ENCODE results near the gene FGF18.
A peak's percentile ranks its signal among the peaks of the same experiment; 100 is the strongest.
"Not testable (repeated sequence)": the region's sequence is repeated elsewhere in the genome, so short reads cannot be mapped to it uniquely, and the experiment has no call there.

Gene FGF18

DNA sequence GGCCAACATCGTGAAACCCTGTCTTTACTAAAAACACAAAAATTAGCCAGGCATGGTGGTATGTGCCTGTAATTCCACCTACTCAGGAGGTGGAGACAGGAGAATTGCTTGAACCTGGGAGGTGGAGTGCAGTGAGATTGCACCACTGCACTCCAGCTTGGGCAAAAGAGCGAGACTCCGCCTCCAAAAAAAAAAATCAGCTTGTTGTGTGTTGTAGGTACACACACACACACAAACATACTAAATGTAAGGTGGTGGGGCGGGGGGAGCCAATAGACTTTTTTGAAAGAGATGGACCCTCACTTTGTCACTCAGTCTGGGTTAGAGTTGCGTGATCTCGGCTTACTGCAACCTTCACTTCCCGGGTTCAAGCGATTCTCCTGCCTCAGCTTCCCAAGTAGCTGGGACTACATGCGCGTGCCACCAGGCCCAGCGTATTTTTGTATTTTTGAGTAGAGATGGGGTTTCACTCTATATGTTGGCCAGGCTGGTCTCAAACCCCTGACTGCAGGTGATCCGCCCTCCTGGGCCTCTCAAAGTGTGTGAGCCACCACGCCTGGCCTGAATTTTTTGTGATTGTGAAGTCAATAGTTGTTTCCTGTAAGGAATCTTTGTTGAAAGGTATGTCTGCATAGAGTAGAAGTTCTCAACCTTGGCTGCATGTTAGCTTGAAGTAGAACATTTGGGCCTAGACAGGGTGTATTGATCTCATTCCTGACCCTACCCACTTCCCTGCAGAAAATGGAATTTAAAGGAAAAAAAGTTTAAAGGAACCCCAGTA is 18.1 kb upstream of the FGF18 start:
- no peak for DNase-seq

DNA sequence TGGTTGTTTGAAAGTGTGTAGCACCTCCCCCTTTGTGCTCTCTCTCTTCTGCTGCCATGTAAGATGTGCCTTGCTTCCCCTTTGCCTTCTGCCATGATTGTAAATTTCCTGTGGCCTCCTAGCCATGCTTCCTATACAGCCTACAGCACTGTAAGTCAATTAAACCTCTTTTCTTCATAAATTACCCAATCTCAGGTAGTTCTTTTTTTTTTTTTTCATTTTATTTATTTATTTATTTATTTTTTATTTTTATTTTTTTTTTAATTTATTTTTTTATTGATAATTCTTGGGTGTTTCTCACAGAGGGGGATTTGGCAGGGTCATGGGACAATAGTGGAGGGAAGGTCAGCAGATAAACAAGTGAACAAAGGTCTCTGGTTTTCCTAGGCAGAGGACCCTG is 16.7 kb upstream of the FGF18 start:
- DNase-seq, result not testable (repeated sequence)

DNA sequence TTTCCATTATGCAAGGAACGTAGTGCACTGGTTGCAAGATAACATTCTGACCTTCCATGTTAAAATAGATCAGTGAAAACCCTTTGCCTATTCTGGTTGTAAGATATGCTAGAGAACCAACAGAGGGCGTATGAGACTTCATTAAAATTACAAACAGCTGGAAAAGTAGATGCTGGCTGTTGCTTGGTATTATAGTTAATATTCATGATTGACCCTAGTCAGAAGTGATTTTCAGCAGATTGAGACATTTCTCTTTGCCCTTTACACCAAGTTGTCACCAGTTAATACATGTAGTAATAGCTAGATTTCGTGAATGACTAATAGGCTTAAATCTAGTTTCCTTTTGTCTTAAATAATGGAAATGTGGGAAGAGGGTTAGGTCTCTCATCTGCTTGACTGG is 13.8 kb upstream of the FGF18 start:
- DNase-seq, result no peak

DNA sequence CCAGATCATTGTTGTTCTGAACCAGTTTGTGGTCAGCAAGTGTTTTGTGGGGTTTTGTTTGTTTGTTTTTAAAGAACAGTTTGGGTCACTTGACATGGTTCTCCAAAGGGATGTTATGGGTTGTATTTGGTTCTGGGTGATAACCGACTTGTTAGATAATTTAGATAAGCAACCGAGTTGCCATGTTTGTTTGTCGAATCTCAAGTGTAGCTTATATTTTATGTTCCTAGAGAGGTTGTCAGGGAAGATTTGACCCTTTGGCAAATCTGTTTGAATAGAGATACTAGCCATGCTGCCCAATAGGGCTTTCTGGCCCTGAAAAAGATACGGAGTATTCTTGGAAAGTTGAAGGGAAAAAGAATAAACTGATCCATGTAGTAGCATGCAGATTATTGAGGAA is 12.2 kb upstream of the FGF18 start:
- no peak for DNase-seq

DNA sequence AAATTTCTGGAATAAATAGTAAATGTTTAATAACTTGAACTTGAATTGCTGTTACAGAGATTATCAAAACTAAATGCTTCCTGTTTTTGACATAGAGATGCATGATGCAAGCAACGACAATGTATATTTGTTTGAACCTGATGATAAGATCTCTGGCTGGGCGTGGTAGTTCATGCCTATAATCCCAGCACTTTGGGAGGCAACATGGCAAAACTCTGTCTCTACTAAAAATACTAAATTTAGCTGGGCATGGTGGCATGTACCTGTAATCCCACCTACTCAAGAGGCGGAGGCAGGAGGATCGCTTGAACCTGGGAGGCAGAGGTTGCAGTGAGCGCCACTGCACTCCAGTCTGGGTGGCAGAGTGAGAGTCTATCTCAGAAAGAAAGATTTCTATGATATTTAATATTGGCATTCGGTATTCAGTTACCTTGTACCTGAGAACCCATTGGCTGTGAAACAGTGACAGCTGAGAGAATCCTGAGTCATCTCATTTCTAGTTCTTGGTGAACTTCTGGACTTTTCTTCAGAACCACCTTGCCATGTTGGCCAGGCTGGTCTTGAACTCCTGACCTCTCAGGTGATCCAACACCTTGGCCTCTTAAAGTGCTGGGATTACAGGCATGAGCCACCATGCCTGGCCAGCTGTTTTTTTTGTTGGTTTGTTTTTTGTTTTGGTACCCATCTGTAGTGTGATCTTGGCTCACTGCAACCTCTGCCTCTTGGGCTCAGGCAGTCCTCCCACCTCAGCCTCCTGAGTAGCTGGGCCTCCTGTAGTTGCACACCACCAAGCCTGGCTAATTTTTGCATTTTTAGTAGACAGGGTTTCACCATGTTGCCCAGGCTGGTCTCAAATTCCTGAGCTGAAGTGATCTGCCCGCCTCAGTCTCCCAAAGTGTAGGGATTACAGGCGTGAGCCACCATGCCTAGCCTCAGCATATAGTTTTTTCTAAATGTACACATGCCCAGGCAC is 10.0 kb upstream of the FGF18 start:
- DNase-seq, result no peak

DNA sequence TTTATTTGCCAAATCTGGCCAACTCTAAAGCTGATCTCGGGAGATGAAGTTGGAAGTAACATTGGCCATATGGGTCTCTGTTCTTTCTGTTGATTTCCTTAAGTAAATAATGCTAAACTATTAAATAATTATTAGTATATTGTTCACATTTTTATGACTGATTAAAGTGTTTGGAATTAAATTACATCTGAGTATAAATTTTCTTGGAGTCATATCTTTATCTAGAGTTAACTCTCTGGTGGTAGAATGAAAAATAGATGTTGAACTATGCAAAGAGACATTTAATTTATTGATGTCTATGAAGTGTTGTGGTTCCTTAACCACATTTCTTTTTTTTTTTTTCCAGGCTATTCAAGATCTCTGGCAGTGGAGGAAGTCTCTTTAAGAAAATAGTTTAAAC is 9.3 kb upstream of the FGF18 start:
- DNase-seq, result no peak

DNA sequence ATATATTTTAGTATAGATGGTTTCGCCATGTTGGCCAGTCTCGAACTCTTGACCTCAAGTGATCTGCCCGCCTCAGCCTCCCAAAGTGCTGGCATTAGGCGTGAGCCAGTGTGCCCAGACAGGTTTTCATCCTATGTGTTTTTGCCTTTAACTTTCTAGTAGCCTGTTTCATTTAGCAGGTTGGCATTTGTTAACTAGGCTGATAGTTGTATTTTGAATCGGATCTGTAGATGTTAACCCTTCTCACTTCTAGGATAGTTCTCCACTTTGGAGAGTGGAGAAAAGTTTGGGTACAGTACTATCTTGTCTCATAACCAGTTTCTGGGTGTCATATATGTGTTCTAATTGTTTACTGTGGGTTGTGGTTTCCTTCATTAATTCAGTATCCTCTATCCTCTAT is 7.3 kb upstream of the FGF18 start:
- DNase-seq, result no peak

DNA sequence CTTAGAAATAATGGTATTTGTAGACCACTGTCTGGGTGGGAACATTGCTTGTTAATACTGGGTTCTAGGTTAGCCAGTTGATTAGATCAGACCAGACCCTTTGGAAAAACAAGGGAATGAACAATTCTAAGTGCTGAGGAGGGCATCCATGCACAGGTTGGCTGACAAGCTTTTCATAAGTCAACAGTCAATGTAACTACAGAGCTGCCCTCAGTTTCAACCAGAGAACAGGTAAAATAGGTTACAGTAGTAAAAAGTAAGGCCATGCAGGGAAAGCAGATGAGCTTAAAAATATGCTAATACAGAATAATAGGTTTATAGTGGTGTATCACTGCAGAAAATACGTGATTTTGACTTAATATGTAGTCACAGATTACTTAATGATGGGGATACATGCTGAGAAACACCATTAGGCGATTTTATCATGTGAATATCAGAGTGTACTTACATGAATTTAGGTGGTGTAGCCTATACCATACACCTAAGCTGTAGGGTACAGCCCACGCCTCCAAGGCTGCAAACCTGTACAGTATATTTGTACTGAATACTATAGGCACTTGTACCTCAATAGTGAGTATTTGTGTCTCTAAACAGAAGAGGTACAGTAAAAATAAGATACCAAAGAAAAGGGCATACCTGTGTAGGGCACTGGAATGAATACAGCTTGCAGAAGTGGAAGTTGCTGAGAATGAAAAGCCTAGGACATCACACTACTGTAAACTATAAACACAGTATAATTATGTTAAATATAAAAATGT is 6.1 kb upstream of the FGF18 start:
- DNase-seq, result no peak

DNA sequence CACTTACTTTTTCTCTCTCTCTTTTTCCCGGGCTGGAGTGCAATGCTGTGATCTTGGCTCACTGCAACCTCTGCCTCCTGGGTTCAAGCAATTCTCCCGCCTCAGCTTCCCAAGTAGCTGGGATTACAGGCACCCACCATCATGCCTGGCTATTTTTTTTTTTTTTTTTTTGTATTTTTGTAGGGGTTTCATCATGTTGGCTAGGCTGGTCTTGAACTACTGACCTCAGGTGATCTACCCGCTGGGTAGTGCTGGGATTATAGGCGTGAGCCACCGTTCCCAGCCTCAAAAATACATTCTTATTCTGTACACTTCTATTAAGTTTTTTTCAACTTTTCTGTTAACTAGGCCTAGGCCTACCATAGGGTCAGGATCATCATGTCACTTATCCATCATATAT is 5.5 kb upstream of the FGF18 start:
- not testable (repeated sequence) for DNase-seq

DNA sequence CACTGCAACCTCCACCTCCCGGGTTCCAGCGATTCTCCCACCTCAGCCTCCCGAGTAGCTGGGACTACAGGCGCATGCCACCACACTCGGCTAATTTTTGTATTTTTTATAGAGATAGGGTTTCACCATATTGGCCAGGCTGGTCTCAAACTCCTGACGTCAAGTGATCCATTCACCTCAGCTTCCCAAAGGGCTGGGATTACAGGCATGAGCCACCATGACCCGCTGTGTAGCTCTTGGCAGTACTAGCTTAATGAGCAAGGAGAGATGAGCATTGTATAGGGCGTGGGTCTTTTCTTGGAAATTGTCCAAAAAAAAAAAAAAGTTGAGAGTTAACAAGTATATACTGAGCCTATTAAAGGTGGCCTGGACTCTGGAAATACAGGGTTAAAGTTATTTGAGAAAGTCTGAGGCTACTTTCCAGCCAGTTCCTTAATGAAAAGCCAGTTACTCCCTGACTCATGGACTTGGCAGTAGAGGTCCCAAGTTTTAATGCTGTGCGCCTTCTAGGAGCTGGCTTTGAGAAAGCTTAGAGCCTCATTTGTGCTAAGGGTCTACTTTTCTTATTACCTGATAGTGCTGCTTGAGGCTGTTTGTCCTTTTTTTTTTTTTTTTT is 4.2 kb upstream of the FGF18 start:
- no peak for DNase-seq

DNA sequence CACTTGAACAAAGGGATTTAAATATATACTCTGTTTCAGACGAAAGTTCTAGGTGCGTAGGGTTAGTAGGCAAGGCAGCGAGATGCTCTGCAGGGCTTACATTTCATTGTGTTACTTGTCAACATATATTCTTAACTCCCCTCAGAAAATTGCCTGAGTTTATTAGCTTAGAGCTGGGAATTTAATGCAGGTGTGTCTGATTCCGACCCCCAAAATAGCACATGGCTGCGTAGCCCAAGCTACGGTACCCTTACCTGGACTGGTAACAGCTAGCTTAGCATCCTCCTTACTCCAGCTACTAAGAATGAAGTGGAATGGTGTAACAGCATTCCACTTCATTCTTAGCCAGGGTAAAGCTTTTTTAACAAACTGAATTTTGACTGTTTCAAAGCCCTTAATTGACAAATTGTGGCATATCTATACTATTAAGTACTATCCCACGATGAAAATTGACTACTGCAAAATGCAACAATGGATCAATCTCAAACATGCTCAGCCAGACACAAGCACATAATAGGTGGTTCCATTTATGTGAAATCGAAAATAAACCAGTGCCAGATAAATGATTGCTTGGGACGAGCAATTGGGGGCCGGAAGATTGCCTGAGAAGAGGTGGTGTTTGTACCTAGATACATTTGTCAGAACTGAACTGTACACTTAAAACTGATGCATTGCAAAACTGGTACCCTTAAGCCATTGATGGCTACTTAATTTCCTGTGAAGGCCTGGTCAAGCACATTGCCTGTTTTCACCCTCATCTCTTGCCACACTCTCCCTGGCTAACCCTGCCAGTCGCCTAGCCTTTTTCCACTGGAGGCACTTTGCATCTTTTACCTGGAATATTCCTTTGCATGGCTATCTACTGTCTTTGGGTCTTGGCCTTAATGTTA is 3.0 kb upstream of the FGF18 start:
- no peak for DNase-seq

DNA sequence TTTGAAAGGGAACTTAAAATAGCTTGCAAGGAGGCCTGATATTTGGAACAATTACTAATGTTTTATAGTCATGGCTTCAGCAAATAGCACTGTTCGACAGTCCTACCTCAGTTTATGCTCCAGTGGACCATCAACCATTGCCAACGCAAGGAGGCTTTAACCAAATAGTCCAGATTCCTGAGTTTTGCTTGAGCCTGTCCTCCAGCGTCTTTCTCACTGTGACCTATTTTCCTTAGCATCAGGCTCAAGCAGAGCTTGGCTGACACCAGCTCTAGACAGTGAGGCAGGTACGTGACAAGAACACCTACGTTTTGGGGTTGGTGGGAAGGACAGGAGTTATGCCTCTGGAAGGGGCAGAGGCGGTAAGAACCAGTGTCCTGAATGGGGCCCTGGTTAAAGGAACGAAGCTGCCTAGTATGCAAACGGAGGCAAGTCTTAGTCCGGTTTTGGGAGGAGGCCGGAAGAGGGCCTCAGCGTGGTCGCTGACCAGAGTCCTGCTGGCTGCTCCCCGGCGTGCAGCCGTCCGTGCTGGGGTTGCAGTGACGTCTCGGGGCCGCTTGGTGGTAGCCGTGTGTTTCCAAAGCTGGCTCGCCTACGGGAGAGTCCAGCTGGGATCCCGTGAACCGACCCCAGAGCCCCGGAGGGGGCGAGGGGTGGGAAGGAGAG is 998 bp upstream of the FGF18 start:
- DNase-seq, result peak; percentile 19

DNA sequence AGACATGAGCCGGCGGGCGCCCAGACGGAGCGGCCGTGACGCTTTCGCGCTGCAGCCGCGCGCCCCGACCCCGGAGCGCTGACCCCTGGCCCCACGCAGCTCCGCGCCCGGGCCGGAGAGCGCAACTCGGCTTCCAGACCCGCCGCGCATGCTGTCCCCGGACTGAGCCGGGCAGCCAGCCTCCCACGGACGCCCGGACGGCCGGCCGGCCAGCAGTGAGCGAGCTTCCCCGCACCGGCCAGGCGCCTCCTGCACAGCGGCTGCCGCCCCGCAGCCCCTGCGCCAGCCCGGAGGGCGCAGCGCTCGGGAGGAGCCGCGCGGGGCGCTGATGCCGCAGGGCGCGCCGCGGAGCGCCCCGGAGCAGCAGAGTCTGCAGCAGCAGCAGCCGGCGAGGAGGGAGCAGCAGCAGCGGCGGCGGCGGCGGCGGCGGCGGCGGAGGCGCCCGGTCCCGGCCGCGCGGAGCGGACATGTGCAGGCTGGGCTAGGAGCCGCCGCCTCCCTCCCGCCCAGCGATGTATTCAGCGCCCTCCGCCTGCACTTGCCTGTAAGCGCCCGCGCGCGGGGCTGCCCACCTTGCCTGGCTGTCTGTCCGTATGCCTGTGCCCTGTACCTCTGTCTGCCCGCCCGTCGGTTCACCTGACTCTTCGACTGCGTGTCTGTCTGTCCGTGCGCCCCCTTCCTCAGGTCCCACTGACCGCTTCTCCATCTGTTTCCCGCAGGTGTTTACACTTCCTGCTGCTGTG is 412 bp downstream of the FGF18 start:
- DNase-seq, result no peak

DNA sequence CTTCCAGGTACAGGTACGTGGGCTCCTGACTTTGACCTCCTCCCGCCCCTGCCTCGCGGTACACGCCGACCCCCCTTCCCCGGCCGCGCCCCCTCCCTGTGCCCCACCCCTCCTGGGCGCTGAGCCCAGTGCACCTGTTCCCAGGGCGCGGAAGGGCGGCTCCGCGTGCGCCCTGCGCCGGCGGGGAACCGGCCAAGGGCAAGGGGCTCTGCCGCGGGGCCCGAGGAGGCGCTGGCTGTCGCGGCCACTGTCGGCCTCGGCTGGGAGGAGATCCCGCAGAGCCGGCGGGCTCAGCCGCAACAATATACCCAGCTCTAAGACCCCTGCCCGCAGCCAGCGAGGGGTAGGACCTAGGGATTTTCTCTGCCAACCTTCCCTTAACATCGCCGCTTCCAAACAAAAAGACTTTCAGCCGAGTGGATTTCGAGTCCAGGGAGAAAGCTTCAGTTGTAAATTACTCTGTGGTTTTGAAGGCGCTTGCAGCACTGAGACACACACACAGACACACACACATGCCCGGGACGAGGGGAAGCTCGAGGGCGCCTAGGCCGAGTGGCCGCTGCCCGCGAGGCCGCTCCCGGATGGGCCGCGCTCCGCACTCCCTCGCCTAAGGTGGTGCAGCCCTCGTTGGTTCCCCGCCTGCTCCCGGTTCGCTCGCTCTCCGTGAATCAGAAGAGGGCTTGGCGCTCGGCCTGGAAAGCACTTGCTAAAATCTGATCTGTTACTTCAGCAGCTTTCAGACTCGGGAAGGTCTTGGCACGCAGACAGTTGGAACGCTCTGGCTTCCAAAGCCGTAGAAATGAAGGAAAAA is 1.2 kb downstream of the FGF18 start:
- peak; percentile 29 for DNase-seq

DNA sequence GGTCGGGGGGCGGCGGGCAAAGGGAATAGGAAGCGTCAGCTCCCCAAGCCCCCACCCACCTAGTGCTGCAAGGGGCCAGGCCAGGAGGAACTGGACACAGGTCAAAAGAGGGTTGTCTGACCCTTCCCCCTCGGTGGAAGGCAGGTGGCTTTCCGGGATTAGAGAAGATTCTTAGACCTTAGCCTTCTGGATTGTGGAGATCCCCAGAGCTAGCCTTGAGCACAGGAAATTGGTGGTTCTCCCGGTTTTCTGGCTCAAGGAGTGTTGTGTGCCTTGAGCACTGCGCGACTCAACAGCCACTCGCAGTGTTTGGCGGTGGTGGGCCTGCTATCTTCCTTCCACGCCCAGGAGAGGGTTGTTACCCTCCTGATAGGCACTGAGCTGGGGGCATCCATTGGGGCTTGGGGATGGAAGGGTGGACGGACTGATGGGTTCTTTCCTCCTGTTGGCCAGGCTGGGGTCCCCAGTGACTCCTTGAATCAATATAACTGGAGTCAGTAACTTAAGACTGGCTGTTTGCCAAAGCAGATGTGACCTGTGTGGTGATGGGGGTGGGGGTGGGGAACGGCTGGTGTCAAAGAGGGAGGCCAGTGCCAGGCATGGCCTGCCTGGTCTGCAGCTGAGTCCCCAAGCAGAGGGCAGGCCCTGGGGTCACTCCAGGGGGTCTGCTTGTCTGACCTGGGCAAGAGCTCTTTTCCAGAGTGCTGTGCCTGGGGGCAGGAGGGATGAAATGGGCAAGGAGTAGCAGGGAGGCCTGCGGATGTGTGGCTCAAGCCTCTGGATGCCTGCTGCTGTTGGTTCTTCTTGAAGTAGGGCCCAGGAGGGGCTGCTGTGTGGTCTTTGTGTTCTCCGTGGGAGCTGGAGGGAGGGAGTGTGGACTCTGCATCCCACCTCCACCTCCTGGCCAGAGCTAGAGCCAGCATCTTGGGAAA is 2.1 kb downstream of the FGF18 start:
- DNase-seq, result no peak

DNA sequence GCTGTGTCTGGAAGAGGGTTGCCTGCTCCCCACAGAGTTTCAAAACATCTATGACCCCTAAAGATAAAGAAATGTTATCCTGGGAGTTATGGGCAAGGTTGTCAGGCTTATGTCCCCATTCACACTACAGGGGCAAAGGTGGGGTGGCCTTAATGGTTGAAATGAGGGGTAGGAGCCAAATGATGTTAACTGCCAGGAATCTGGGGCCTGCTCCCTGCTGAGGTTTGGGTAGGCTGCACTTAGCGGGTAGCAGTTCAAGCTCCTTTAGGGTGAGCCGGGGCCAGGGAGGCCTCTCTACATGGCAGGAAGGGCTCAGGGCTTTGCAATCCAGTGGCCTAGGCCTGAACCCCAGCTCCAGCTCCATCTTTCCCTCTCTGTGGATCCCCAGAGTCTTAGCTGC is 3.0 kb downstream of the FGF18 start:
- DNase-seq, result no peak

DNA sequence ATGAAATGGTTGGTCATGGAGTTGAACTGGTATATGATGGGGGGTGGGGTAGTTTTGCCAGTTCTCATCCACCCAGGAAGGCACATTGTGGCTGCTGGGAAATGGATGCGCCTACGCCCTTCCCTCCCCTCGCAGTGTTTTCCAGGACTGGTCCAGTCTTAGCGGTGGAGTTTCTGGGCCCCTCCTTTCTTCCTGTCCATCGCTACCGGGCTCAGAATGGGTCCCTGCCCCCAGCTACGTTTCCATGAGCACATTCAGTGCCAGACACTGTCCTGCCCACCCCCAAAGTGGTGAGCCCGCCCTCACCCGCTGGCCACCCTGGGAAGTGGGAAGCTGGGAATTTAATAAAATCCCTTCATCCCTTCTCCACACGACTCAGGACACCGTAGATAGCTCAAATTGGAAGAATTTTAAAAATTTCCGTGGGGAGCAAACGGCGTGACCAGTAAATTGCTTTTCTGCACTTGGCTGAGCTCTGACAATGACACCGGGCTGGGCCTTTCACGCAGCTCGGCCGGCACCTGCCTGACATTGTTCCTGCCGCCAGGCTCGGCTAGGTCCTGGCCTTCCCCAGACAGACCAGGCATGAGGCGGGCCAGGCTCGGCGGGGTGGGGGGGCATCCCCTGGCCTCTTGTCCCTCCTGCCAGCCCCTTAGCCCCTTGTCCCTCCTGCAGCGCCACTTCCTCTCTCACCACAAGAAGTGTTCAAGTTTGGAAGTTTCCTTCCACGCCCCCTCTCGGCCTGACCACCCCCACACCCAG is 3.6 kb downstream of the FGF18 start:
- DNase-seq, result no peak

DNA sequence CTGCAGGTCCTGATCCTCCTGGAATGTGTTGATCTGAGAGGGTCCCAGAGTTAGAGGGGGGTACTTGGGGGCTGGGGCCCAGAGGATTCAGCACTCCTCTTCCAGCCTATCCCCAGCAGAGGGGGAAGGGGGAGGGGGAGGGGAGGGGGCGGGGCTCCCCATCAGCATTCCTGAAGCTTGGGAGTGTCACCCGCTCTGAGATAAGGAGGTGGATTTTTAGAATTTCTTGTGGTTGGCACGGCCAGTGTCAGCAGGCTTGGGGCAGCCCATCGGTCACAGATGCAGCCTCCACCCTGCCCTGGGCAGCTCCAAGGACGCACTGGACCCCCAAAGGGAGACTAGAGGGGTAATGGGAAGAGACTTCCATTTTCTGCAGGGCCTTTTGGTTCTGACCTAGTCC is 5.3 kb downstream of the FGF18 start:
- DNase-seq, result no peak

Data from NCI-H1694 treated with DMSO at 0.1 percent for 48 hours (cell line).